Measurements from ENCODE around the gene KLF5. TPM values are rescaled to one million over a fixed set of nuclear protein-coding genes. Genes with fewer than 3 reads are reported as not detected.

Gene KLF5
- total and polyA plus RNA-seq, 12 donors = 2.0 to 10.3 (median 4.6) TPM

- no peak for TF ChIP-seq POLR2A (IDR thresholded peaks at IDR 0.05)
- TF ChIP-seq CTCF (IDR thresholded peaks at IDR 0.05) = no peak
- Histone ChIP-seq H3K27ac (no peak overlapping the region), H3K36me3 (replicated peaks in 1 of 2) (no peaks in the 10 kb centered on the region), H3K9me3 (replicated peaks in 1 of 3) (no peaks in the 10 kb centered on the region), H3K27me3 (no peaks in the 10 kb centered on the region), H3K4me1 (replicated peaks in 1 of 2) (no peaks in the 10 kb centered on the region), H3K4me3 (no peak overlapping the region)
- intact Hi-C loops (cut with DNase I) = no loop called here
- WGBS, 4 donors = 83 to 91% (median 85%) methylated on average over 7 of the region's 7 CpGs
- DNase-seq = no peak
Measured at GRCh38 chr13:73065665-73066340, 7.0 kb downstream of the KLF5 start.

GRCh38 chr13:73069206-73069805, 10.5 kb downstream of the KLF5 start:
- TF ChIP-seq POLR2A (IDR thresholded peaks at IDR 0.05) = no peak
- no peak for TF ChIP-seq CTCF (IDR thresholded peaks at IDR 0.05)
- Histone ChIP-seq H3K36me3 (replicated peaks in 1 of 2) (no peaks in the 10 kb centered on the region), H3K4me3 (peak overlapping the region in 1 of 4 donors; percentile 4), H3K27ac (no peak overlapping the region), H3K9me3 (replicated peaks in 1 of 3) (no peaks in the 10 kb centered on the region), H3K4me1 (replicated peaks in 1 of 2) (no peaks in the 10 kb centered on the region), H3K27me3 (no peaks in the 10 kb centered on the region)
- intact Hi-C loops (cut with DNase I) = no loop called here
- 74 to 86% (median 79%) methylated on average over 1 of the region's 1 CpG for WGBS, 4 donors
- no peak for DNase-seq

GRCh38 chr13:73070451-73071098, 11.8 kb downstream of the KLF5 start:
- TF ChIP-seq CTCF (IDR thresholded peaks at IDR 0.05) = no peak
- no peak for TF ChIP-seq POLR2A (IDR thresholded peaks at IDR 0.05)
- Histone ChIP-seq H3K27me3 (no peaks in the 10 kb centered on the region), H3K4me3 (no peak overlapping the region), H3K27ac (no peak overlapping the region), H3K4me1 (replicated peaks in 1 of 2) (no peaks in the 10 kb centered on the region), H3K9me3 (replicated peaks in 1 of 3) (no peaks in the 10 kb centered on the region), H3K36me3 (replicated peaks in 1 of 2) (no peaks in the 10 kb centered on the region)
- 72 to 89% (median 82%) methylated on average over 4 to 5 of the region's 5 CpGs for WGBS, 4 donors
- no peak for DNase-seq
- intact Hi-C loops (cut with DNase I) = no loop called here

GRCh38 chr13:73072239-73072900, 13.6 kb downstream of the KLF5 start:
- intact Hi-C loops (cut with DNase I) = no loop called here
- no peak overlapping the region for H3K27ac ChIP-seq
- no peaks in the 10 kb centered on the region for H3K27me3 ChIP-seq
- no peak overlapping the region for H3K4me3 ChIP-seq
- H3K9me3 ChIP-seq (replicated peaks in 1 of 3) = no peaks in the 10 kb centered on the region
- WGBS, 4 donors = 73 to 83% (median 81%) methylated on average over 9 to 10 of the region's 10 CpGs
- no peaks in the 10 kb centered on the region for H3K36me3 ChIP-seq (replicated peaks in 1 of 2)
- no peaks in the 10 kb centered on the region for H3K4me1 ChIP-seq (replicated peaks in 1 of 2)
- no peak for DNase-seq
- TF ChIP-seq CTCF (IDR thresholded peaks at IDR 0.05) = no peak
- TF ChIP-seq POLR2A (IDR thresholded peaks at IDR 0.05) = no peak

Data from adrenal gland (tissue), 12 donors.